Glutamatergic neuron (in vitro differentiated cells): ENCODE results near the gene TP63. TPM values are rescaled to one million over a fixed set of nuclear protein-coding genes. Genes with fewer than 3 reads are reported as not detected.

Experiments used
- DNase-seq: peaks from one replicate; pipeline ENCODE4 v3.0.0; 2022
- H3K27ac Mint-ChIP-seq: one replicate; pipeline ENCODE4 v1.8.0; 2020; ENCODE audit warnings: mild to moderate bottlenecking, mixed read lengths, inconsistent platforms; ENCODE audit not compliant: unreplicated experiment
- H3K27me3 Mint-ChIP-seq: one replicate; pipeline ENCODE4 v1.8.0; 2020; ENCODE audit warnings: mild to moderate bottlenecking, moderate library complexity, mixed read lengths, inconsistent platforms; ENCODE audit not compliant: unreplicated experiment
- H3K36me3 Mint-ChIP-seq: one replicate; pipeline ENCODE4 v1.8.0; 2020; ENCODE audit warnings: mild to moderate bottlenecking, mixed read lengths, inconsistent platforms; ENCODE audit not compliant: unreplicated experiment
- H3K4me1 Mint-ChIP-seq: one replicate; pipeline ENCODE4 v1.8.0; 2020; ENCODE audit warnings: mild to moderate bottlenecking, low read depth, mixed read lengths, inconsistent platforms; ENCODE audit not compliant: unreplicated experiment
- H3K4me3 Mint-ChIP-seq: one replicate; pipeline ENCODE4 v1.8.0; 2020; ENCODE audit warnings: mild to moderate bottlenecking, mixed read lengths, inconsistent platforms; ENCODE audit not compliant: unreplicated experiment
- H3K9me3 Mint-ChIP-seq: one replicate; pipeline ENCODE4 v1.8.0; 2020; ENCODE audit warnings: mild to moderate bottlenecking, moderate library complexity, mixed read lengths, inconsistent platforms; ENCODE audit not compliant: unreplicated experiment
- total RNA-seq: library from RNA; stranded (reverse); fragmentation: NEBNext Ultra II Directional; extraction: Animal tissue kit (Norgen Biotek cat#: 25700); gene quantifications from one replicate; pipeline ENCODE4 v1.2.1, GENCODE V29; 2021; ENCODE audit not compliant: unreplicated experiment
- TF ChIP-seq, protein P1 (sequence below): fragments of 200-600 bp; sonication (generic); IDR thresholded peaks from one replicate; pipeline ENCODE4 v1.5.0; 2021; ENCODE audit not compliant: partially characterized antibody, unreplicated experiment

The TP63 gene
- total RNA-seq, 1 donor from 2014 or later, result not detected

DNA sequence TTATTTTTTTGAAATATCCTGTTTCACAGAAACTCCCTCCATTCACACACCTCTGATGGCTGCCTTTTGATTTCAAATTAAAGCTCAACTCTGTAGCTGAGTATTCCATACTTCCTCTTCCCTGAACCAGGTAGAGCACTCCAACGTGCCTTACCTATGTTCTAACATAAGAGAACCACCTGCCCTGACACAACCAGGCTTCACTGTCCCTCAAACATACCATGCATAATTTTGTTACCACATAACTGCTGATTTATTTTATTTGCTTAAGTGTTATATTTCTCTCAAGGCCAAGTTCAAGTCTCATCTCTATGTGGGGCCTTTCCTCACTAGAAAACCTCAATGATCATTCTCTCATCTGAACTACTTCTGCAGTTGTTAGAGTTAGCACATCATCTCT lies 279.8 kb downstream of the TP63 start:
- Mint-ChIP-seq H3K27ac (no peak overlapping the region), H3K4me1 (no peaks in the 10 kb centered on the region), H3K4me3 (no peak overlapping the region), H3K9me3 (no peaks in the 10 kb centered on the region), H3K36me3 (no peaks in the 10 kb centered on the region), H3K27me3 (no peaks in the 10 kb centered on the region)
- no peak for DNase-seq
- TF ChIP-seq, protein P1, sequence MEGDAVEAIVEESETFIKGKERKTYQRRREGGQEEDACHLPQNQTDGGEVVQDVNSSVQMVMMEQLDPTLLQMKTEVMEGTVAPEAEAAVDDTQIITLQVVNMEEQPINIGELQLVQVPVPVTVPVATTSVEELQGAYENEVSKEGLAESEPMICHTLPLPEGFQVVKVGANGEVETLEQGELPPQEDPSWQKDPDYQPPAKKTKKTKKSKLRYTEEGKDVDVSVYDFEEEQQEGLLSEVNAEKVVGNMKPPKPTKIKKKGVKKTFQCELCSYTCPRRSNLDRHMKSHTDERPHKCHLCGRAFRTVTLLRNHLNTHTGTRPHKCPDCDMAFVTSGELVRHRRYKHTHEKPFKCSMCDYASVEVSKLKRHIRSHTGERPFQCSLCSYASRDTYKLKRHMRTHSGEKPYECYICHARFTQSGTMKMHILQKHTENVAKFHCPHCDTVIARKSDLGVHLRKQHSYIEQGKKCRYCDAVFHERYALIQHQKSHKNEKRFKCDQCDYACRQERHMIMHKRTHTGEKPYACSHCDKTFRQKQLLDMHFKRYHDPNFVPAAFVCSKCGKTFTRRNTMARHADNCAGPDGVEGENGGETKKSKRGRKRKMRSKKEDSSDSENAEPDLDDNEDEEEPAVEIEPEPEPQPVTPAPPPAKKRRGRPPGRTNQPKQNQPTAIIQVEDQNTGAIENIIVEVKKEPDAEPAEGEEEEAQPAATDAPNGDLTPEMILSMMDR, result no peak

- no peaks in the 10 kb centered on the region for H3K36me3 Mint-ChIP-seq
- no peaks in the 10 kb centered on the region for H3K9me3 Mint-ChIP-seq
- DNase-seq, result no peak
- H3K4me1 Mint-ChIP-seq, result no peaks in the 10 kb centered on the region
- TF ChIP-seq, protein P1, result no peak
- no peak overlapping the region for H3K27ac Mint-ChIP-seq
- no peaks in the 10 kb centered on the region for H3K27me3 Mint-ChIP-seq
- no peak overlapping the region for H3K4me3 Mint-ChIP-seq
These were observed 283.6 kb downstream of the TP63 start for GRCh38 chr3:189914799-189915198.

- Mint-ChIP-seq H3K4me3 (no peak overlapping the region), H3K36me3 (no peaks in the 10 kb centered on the region), H3K9me3 (no peaks in the 10 kb centered on the region), H3K27ac (no peak overlapping the region), H3K4me1 (no peaks in the 10 kb centered on the region), H3K27me3 (no peaks in the 10 kb centered on the region)
- TF ChIP-seq, protein P1, result no peak
- DNase-seq, result no peak
These were observed 290.6 kb downstream of the TP63 start for GRCh38 chr3:189921770-189922169.

DNA sequence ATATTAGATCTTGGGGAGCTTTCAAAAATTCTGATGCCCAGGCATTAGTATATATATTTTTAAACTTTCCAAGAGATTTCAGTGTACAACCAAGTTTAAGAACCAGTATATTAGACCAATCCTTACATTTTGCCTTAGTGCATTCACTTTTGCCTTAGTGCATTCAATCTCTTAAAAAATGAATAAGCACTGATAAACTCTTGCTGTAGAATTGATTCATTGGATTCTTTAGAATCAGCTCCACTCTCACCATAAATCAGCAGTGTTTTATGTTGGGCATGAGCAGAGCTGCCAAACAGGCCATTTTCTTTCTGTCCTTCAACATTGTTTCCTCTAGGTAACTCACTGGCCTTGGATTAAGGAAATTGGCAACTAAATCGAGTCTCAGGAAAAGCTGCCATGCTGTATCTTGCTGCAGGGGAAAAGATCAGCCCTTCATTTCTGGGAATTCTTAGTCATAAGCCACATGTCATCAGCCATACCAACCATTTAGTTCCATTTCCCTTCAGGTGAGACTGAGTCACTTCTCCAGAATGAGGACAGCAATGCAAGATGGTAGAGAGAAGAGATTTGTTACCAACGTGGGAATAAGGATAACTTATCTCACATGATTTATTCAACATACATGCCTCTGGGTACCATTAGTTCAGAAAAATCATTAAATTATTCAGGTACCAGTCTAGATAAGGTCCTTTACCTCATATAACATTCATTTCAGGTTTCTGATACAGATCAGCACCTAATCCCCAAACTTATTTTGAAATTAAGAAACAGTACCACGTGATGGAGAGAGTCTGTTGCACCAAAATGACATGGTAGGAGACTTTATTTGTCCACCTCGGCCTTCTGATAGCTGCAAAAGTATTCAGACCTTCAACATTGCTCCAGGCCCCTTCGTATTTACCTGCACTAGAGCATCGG lies 297.0 kb downstream of the TP63 start:
- H3K27me3 Mint-ChIP-seq, result no peaks in the 10 kb centered on the region
- no peak overlapping the region for H3K27ac Mint-ChIP-seq
- H3K4me3 Mint-ChIP-seq, result no peak overlapping the region
- no peak for DNase-seq
- no peaks in the 10 kb centered on the region for H3K9me3 Mint-ChIP-seq
- no peaks in the 10 kb centered on the region for H3K36me3 Mint-ChIP-seq
- H3K4me1 Mint-ChIP-seq, result no peaks in the 10 kb centered on the region
- TF ChIP-seq, protein P1, result no peak
